Measurements from ENCODE around the gene COX5B. TPM values are rescaled to one million over a fixed set of nuclear protein-coding genes. Genes with fewer than 3 reads are reported as not detected.
A peak's percentile ranks its signal among the peaks of the same experiment; 100 is the strongest.

Gene COX5B
- total and polyA plus RNA-seq, 10 of the 15 experiments (the other 5 are each of a cell fraction or from before 2014, with no cell fraction given), result 69.5 to 518 (median 363) TPM

- TF ChIP-seq CTCF (IDR thresholded peaks at IDR 0.05 in 2 of 3, conservative IDR thresholded peaks at IDR 0.05 in 1 of 3; ENCODE audit: control insufficient read depth in 2 of 3, extremely low read depth in 1 of 3, insufficient read depth in 1 of 3, low read depth in 3 of 3, low read length in 3 of 3) (no peak), RELA (IDR thresholded peaks at IDR 0.05; ENCODE audit: borderline replicate concordance, partially characterized antibody) (no peak), SKIL (IDR thresholded peaks at IDR 0.05; ENCODE audit: low read depth, poor library complexity, severe bottlenecking) (no peak), KAT2A (conservative IDR thresholded peaks at IDR 0.05; ENCODE audit: control insufficient read depth, low read depth, low read length) (no peak), KDM1A (IDR thresholded peaks at IDR 0.05; ENCODE audit: borderline replicate concordance) (no peak), TARDBP (IDR thresholded peaks at IDR 0.05; ENCODE audit: borderline replicate concordance) (no peak), TCF7 (IDR thresholded peaks at IDR 0.05; ENCODE audit: borderline replicate concordance) (no peak), CEBPZ (IDR thresholded peaks at IDR 0.05; ENCODE audit: low read depth, low read length) (0 out of 2 replicates have a peak, but pooled peaks have one; percentile 26), ESRRA (IDR thresholded peaks at IDR 0.05; ENCODE audit: low read length) (no peak; the same call in 1 of the 2 replicates), FOXK2 (IDR thresholded peaks at IDR 0.05) (no peak; the same call in 1 of the 2 replicates), MAX (IDR thresholded peaks at IDR 0.05; ENCODE audit: low read depth, low read length) (peak; percentile 4; the same call in 1 of the 2 replicates), IRF3 (IDR thresholded peaks at IDR 0.05) (no peak), ZNF687 (IDR thresholded peaks at IDR 0.05) (peak; percentile 28; the same call in 1 of the 2 replicates), HCFC1 (IDR thresholded peaks at IDR 0.05; ENCODE audit: low read length) (no peak), RAD21 (IDR thresholded peaks at IDR 0.05; ENCODE audit: insufficient read depth, low read depth, low read length) (no peak)
Observed at GRCh38 chr2:97645695-97646629, at the start of gene COX5B (continued).
